ENCODE data around the gene ACP4. TPM values are rescaled to one million over a fixed set of nuclear protein-coding genes. Genes with fewer than 3 reads are reported as not detected.

The ACP4 gene
- total and polyA plus RNA-seq, 2 donors (not counting 1 experiment from before 2014, with no cell fraction given), result not detected

- no peak overlapping the region for H2AFZ ChIP-seq (ENCODE audit: insufficient read depth, low read depth, low read length, poor library complexity, severe bottlenecking)
- H3K9ac ChIP-seq (ENCODE audit: low read length), result peak overlapping the region; percentile 29
- H3K27ac ChIP-seq (ENCODE audit: low read length in 2 of 2), result no peak overlapping the region
Observed at GRCh38 chr19:50821248-50821612, 31.0 kb downstream of the ACP4 start.

GRCh38 chr19:50821622-50822021, 31.4 kb downstream of the ACP4 start:
- ChIA-PET POLR2A (interaction anchor here (1.2 kb wide), 1 partner anchor 18 kb away, joined by 3 read pairs; no protein-coding TSS in a partner anchor), CTCF (interaction anchor here (0.7 to 3.1 kb wide), 2 partner anchors 38 to 100 kb away, joined by 3 to 13 read pairs; no protein-coding TSS in a partner anchor)
- Histone ChIP-seq H2AFZ (ENCODE audit: insufficient read depth, low read depth, low read length, poor library complexity, severe bottlenecking) (no peak overlapping the region), H3K9me3 (ENCODE audit: control extremely low read depth in 1 of 3, control insufficient read depth in 2 of 3, insufficient read depth in 1 of 3, low read length in 2 of 3) (peaks cover 0 to 8% (median 0%) of the 10 kb centered on the region in 3 donors), H3K27me3 (replicated peaks in 1 of 4; ENCODE audit: control extremely low read depth in 1 of 4, control insufficient read depth in 3 of 4, insufficient read depth in 4 of 4, low read length in 3 of 4) (peaks cover 0 to 32% (median 0%) of the 10 kb centered on the region in 4 experiments), H3K4me3 (ENCODE audit: control extremely low read depth in 1 of 5, extremely low read depth in 1 of 5, insufficient read depth in 1 of 5, low read depth in 2 of 5, low read length in 4 of 5) (no peak overlapping the region), H3K27ac (ENCODE audit: low read length in 2 of 2) (no peak overlapping the region), H3K9ac (ENCODE audit: low read length) (no peak overlapping the region), H3K36me3 (replicated peaks in 1 of 2; ENCODE audit: control extremely low read depth in 1 of 2, control insufficient read depth in 1 of 2, extremely low read depth in 1 of 2, insufficient read depth in 2 of 2, low read length in 1 of 2) (no peaks in the 10 kb centered on the region), H3K79me2 (ENCODE audit: control insufficient read depth, insufficient read depth, low read length) (no peaks in the 10 kb centered on the region), H3K4me1 (ENCODE audit: control insufficient read depth in 2 of 2, insufficient read depth in 2 of 2, low read length in 2 of 2) (peaks cover 45 to 64% of the 10 kb centered on the region in 2 donors), H3K4me2 (replicated peaks; ENCODE audit: low read depth, low read length, poor library complexity, severe bottlenecking) (peak overlapping the region; percentile 69), H4K20me1 (ENCODE audit: control insufficient read depth, insufficient read depth, low read length, poor library complexity, severe bottlenecking) (no peaks in the 10 kb centered on the region)
- no peak for ATAC-seq (ENCODE audit: low read depth)
- DNase-seq, result no peak
- intact Hi-C loops (cut with micrococcal nuclease), result no loop called here
- H3K4me3 Mint-ChIP-seq, result no peak overlapping the region
- 63% methylated on average over 8 of the region's 8 CpGs for WGBS (ENCODE audit: insufficient coverage)
- peak overlapping the region; percentile 65 for H3K27ac Mint-ChIP-seq
- peaks cover 18% of the 10 kb centered on the region for H3K27me3 Mint-ChIP-seq
- no peaks in the 10 kb centered on the region for H3K9me3 Mint-ChIP-seq (ENCODE audit: insufficient read depth)
- peaks cover 65% of the 10 kb centered on the region for H3K4me1 Mint-ChIP-seq
- no peak for TF ChIP-seq EZH2 (IDR thresholded peaks at IDR 0.05; ENCODE audit: borderline replicate concordance, insufficient read depth, low read depth, low read length, poor library complexity, severe bottlenecking)
- TF ChIP-seq, protein P1, sequence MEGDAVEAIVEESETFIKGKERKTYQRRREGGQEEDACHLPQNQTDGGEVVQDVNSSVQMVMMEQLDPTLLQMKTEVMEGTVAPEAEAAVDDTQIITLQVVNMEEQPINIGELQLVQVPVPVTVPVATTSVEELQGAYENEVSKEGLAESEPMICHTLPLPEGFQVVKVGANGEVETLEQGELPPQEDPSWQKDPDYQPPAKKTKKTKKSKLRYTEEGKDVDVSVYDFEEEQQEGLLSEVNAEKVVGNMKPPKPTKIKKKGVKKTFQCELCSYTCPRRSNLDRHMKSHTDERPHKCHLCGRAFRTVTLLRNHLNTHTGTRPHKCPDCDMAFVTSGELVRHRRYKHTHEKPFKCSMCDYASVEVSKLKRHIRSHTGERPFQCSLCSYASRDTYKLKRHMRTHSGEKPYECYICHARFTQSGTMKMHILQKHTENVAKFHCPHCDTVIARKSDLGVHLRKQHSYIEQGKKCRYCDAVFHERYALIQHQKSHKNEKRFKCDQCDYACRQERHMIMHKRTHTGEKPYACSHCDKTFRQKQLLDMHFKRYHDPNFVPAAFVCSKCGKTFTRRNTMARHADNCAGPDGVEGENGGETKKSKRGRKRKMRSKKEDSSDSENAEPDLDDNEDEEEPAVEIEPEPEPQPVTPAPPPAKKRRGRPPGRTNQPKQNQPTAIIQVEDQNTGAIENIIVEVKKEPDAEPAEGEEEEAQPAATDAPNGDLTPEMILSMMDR (IDR thresholded peaks at IDR 0.05), result no peak

More at GRCh38 chr19:50821248-50821612, 31.0 kb downstream of the ACP4 start:
- no peak for DNase-seq
- no peak overlapping the region for H3K4me3 ChIP-seq (ENCODE audit: control extremely low read depth in 1 of 5, extremely low read depth in 1 of 5, insufficient read depth in 1 of 5, low read depth in 2 of 5, low read length in 4 of 5)
- WGBS (ENCODE audit: insufficient coverage), result 85% methylated on average over 4 of the region's 4 CpGs
- no peak for ATAC-seq (ENCODE audit: low read depth)
- H3K4me1 ChIP-seq (ENCODE audit: control insufficient read depth in 2 of 2, insufficient read depth in 2 of 2, low read length in 2 of 2), result peaks cover 45 to 64% of the 10 kb centered on the region in 2 donors
- H3K9me3 Mint-ChIP-seq (ENCODE audit: insufficient read depth), result no peaks in the 10 kb centered on the region
- ChIA-PET POLR2A (interaction anchor here (1.2 kb wide), 1 partner anchor 17 kb away, joined by 3 read pairs; no protein-coding TSS in a partner anchor), CTCF (interaction anchor here (3.1 kb wide), 1 partner anchor 101 kb away, joined by 13 read pairs; no protein-coding TSS in a partner anchor)
- H3K27me3 ChIP-seq (replicated peaks in 1 of 4; ENCODE audit: control extremely low read depth in 1 of 4, control insufficient read depth in 3 of 4, insufficient read depth in 4 of 4, low read length in 3 of 4), result peaks cover 0 to 32% (median 0%) of the 10 kb centered on the region in 4 experiments
- H3K27me3 Mint-ChIP-seq, result peaks cover 15% of the 10 kb centered on the region
- no peaks in the 10 kb centered on the region for H4K20me1 ChIP-seq (ENCODE audit: control insufficient read depth, insufficient read depth, low read length, poor library complexity, severe bottlenecking)
- H3K79me2 ChIP-seq (ENCODE audit: control insufficient read depth, insufficient read depth, low read length), result no peaks in the 10 kb centered on the region
- peaks cover 0 to 8% (median 0%) of the 10 kb centered on the region in 3 donors for H3K9me3 ChIP-seq (ENCODE audit: control extremely low read depth in 1 of 3, control insufficient read depth in 2 of 3, insufficient read depth in 1 of 3, low read length in 2 of 3)
- H3K4me2 ChIP-seq (replicated peaks; ENCODE audit: low read depth, low read length, poor library complexity, severe bottlenecking), result peak overlapping the region; percentile 69
- intact Hi-C loops (cut with micrococcal nuclease), result no loop called here
- peak overlapping the region; percentile 51 for H3K4me3 Mint-ChIP-seq
- H3K27ac Mint-ChIP-seq, result peak overlapping the region; percentile 48
- TF ChIP-seq EZH2 (IDR thresholded peaks at IDR 0.05; ENCODE audit: borderline replicate concordance, insufficient read depth, low read depth, low read length, poor library complexity, severe bottlenecking), result no peak
- TF ChIP-seq, protein P1 (IDR thresholded peaks at IDR 0.05), result no peak
- no peaks in the 10 kb centered on the region for H3K36me3 ChIP-seq (replicated peaks in 1 of 2; ENCODE audit: control extremely low read depth in 1 of 2, control insufficient read depth in 1 of 2, extremely low read depth in 1 of 2, insufficient read depth in 2 of 2, low read length in 1 of 2)
- H3K4me1 Mint-ChIP-seq, result peaks cover 67% of the 10 kb centered on the region
